ENCODE measurements around the gene EFCAB6.

Gene EFCAB6

GRCh38 chr22:43821606-43822425 lies 9.7 kb upstream of the EFCAB6 start:
- H3K27ac ChIP-seq: no peak overlapping the region
- no peak overlapping the region for H3K4me3 ChIP-seq

GRCh38 chr22:43820651-43821305 lies 8.7 kb upstream of the EFCAB6 start:
- H3K4me3 ChIP-seq: no peak overlapping the region

GRCh38 chr22:43819931-43820640 lies 8.0 kb upstream of the EFCAB6 start:
- Histone ChIP-seq H3K4me3 (no peak overlapping the region), H3K27ac (no peak overlapping the region)

More at GRCh38 chr22:43820651-43821305, 8.7 kb upstream of the EFCAB6 start:
- H3K27ac ChIP-seq: no peak overlapping the region

- no peak overlapping the region for H3K4me3 ChIP-seq
- no peak overlapping the region for H3K27ac ChIP-seq
These were observed 7.4 kb upstream of the EFCAB6 start for GRCh38 chr22:43819421-43819921.

GRCh38 chr22:43818981-43819380 lies 6.9 kb upstream of the EFCAB6 start:
- H3K4me3 ChIP-seq: no peak overlapping the region
- no peak overlapping the region for H3K27ac ChIP-seq

GRCh38 chr22:43817402-43817801 lies 5.3 kb upstream of the EFCAB6 start:
- Histone ChIP-seq H3K4me3 (no peak overlapping the region), H3K27ac (no peak overlapping the region)

- Histone ChIP-seq H3K27ac (no peak overlapping the region), H3K4me3 (no peak overlapping the region)
These were observed 2.2 kb upstream of the EFCAB6 start for GRCh38 chr22:43814264-43814663.

- Histone ChIP-seq H3K27ac (peak overlapping the region in 17 of 21 experiments; percentile 80 to 91 (median 87)), H3K4me3 (peak overlapping the region; percentile 54 to 96 (median 78))
These were observed 785 bp upstream of the EFCAB6 start for GRCh38 chr22:43812890-43813289.

GRCh38 chr22:43811777-43812148 lies 342 bp downstream of the EFCAB6 start:
- Histone ChIP-seq H3K4me3 (peak overlapping the region; percentile 54 to 96 (median 78)), H3K27ac (peak overlapping the region in 20 of 21 experiments; percentile 56 to 91 (median 86))

GRCh38 chr22:43802897-43803495 lies 9.1 kb downstream of the EFCAB6 start:
- H3K27ac ChIP-seq: no peak overlapping the region

GRCh38 chr22:43800970-43801369 lies 11.1 kb downstream of the EFCAB6 start:
- H3K27ac ChIP-seq: no peak overlapping the region
- H3K4me3 ChIP-seq: no peak overlapping the region

More at GRCh38 chr22:43802897-43803495, 9.1 kb downstream of the EFCAB6 start:
- H3K4me3 ChIP-seq: no peak overlapping the region

- Histone ChIP-seq H3K4me3 (no peak overlapping the region), H3K27ac (no peak overlapping the region)
These were observed 13.6 kb downstream of the EFCAB6 start for GRCh38 chr22:43798492-43798891.

- Histone ChIP-seq H3K4me3 (no peak overlapping the region), H3K27ac (no peak overlapping the region)
These were observed 15.5 kb downstream of the EFCAB6 start for GRCh38 chr22:43796567-43796966.

- Histone ChIP-seq H3K27ac (no peak overlapping the region), H3K4me3 (no peak overlapping the region)
These were observed 16.8 kb downstream of the EFCAB6 start for GRCh38 chr22:43795320-43795719.

- Histone ChIP-seq H3K4me3 (no peak overlapping the region), H3K27ac (no peak overlapping the region)
These were observed 19.2 kb downstream of the EFCAB6 start for GRCh38 chr22:43792905-43793304.

GRCh38 chr22:43789452-43789851 lies 22.7 kb downstream of the EFCAB6 start:
- Histone ChIP-seq H3K27ac (peak overlapping the region in 3 of 21 experiments; percentile 2 to 47 (median 7)), H3K4me3 (no peak overlapping the region)

- no peak overlapping the region for H3K4me3 ChIP-seq
- H3K27ac ChIP-seq: no peak overlapping the region
These were observed 28.3 kb downstream of the EFCAB6 start for GRCh38 chr22:43783777-43784176.

- H3K27ac ChIP-seq: no peak overlapping the region
- H3K4me3 ChIP-seq: no peak overlapping the region
These were observed 29.7 kb downstream of the EFCAB6 start for GRCh38 chr22:43782448-43782847.

- no peak overlapping the region for H3K4me3 ChIP-seq
- no peak overlapping the region for H3K27ac ChIP-seq
These were observed 34.8 kb downstream of the EFCAB6 start for GRCh38 chr22:43777286-43777685.

- Histone ChIP-seq H3K4me3 (no peak overlapping the region), H3K27ac (no peak overlapping the region)
These were observed 35.9 kb downstream of the EFCAB6 start for GRCh38 chr22:43776081-43776670.

Data from skin epidermis (tissue), 12 donors.